PC-9 (cell line): Measurements from ENCODE around the gene ATP1A4.

Source experiments
- EZH2 ChIP-seq: fragments of 200-600 bp; sonication (generic); IDR thresholded peaks from 2 replicates; pipeline ENCODE4 v1.8.0; 2017; ENCODE audit warnings: antibody characterized with exemption, low read depth
- TF ChIP-seq, protein P1 (sequence below): fragments of 200-600 bp; sonication (generic); conservative IDR thresholded peaks from 2 replicates; pipeline ENCODE4 v1.6.1; 2017; ENCODE audit warnings: mixed run types, antibody characterized with exemption, mild to moderate bottlenecking, moderate library complexity

DNA sequence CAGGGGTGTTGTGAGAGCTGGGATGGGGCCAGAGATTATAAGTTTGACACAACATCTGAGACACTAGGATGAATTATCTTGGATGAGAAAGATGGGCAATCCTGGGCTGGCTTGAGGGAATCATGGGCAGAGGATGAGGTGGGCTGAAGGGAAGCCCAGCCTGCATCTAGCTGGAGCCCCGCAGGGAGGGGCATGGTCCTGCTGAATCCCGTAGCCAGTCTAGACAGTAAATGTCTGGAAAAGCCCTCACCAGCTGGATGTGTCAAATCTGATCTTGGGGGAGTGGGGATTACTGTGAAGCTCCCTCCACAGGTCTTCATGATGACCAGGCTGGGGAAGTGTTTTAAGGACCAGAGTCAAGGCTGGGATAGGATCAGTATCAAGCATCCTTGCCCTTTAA lies 35.3 kb downstream of the ATP1A4 start:
- TF ChIP-seq, protein P1, sequence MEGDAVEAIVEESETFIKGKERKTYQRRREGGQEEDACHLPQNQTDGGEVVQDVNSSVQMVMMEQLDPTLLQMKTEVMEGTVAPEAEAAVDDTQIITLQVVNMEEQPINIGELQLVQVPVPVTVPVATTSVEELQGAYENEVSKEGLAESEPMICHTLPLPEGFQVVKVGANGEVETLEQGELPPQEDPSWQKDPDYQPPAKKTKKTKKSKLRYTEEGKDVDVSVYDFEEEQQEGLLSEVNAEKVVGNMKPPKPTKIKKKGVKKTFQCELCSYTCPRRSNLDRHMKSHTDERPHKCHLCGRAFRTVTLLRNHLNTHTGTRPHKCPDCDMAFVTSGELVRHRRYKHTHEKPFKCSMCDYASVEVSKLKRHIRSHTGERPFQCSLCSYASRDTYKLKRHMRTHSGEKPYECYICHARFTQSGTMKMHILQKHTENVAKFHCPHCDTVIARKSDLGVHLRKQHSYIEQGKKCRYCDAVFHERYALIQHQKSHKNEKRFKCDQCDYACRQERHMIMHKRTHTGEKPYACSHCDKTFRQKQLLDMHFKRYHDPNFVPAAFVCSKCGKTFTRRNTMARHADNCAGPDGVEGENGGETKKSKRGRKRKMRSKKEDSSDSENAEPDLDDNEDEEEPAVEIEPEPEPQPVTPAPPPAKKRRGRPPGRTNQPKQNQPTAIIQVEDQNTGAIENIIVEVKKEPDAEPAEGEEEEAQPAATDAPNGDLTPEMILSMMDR, result no peak
- no peak for TF ChIP-seq EZH2
